GM12878 (cell line): ENCODE data around the gene EVA1A. TPM values are rescaled to one million over a fixed set of nuclear protein-coding genes. Genes with fewer than 3 reads are reported as not detected.

Experiments used
- ATAC-seq: fragments of 200-7000 bp; cut with Tn5 transposase; 3 replicates; pipeline ENCODE4 v1.9.1; 2020; ENCODE audit warnings: mild to moderate bottlenecking, moderate library complexity
- BruUV-seq: library from RNA; stranded (reverse); fragments of 400-500 nt; replicated peaks from 2 replicates; lab custom pipeline; 2021; lab: Mats Ljungman, UMichigan
- CTCF ChIA-PET: fragments of 300-600 bp; sonication (Branson Sonifier 250); formaldehyde crosslinking; extraction: SDS; loops from one replicate; lab custom pipeline; 2021; ENCODE audit warnings: inconsistent platforms; lab: Yijun Ruan, JAX
- POLR2A ChIA-PET: fragments of 350-600 bp; formaldehyde crosslinking; extraction: SDS; loops from one replicate; lab custom pipeline; 2021; ENCODE audit warnings: inconsistent platforms; lab: Charles Lee
- RAD21 ChIA-PET: fragments of 300-600 bp; sonication (Branson Sonifier 250); formaldehyde crosslinking; loops from one replicate; lab custom pipeline; 2023; ENCODE audit warnings: antibody characterized with exemption; ENCODE audit not compliant: unreplicated experiment; lab: Charles Lee
- SMC1A ChIA-PET: fragments of 300-600 bp; sonication (Branson Sonifier 250); formaldehyde crosslinking; loops from one replicate; lab custom pipeline; 2023; ENCODE audit not compliant: unreplicated experiment, uncharacterized antibody; lab: Charles Lee
- DNase-seq: peaks from one replicate; pipeline ENCODE4 v3.0.0-alpha.2; 2011; ENCODE audit warnings: low read depth, low spot score
- FAIRE-seq: peaks from 3 replicates; lab custom pipeline; 2011; peaks lifted over from hg19 to GRCh38; lab: Jason Lieb, UNC
- H2AFZ ChIP-seq: 2 replicates; pipeline ENCODE4 v1.6.0; 2011; ENCODE audit warnings: low read depth, low read length, control low read depth; ENCODE audit not compliant: control insufficient read depth
- H3K27ac ChIP-seq: 2 replicates; pipeline ENCODE4 v1.5.1; 2011; ENCODE audit warnings: control low read depth; ENCODE audit not compliant: control insufficient read depth, insufficient read depth
- H3K27me3 ChIP-seq, 2 experiments: replicated peaks in 1 of 2; 2 replicates each; pipeline versions ENCODE4 v1.6.0 to v1.6.1; 2011; ENCODE audit warnings: low read length in 1 of 2; ENCODE audit not compliant: control insufficient read depth in 2 of 2, insufficient read depth in 2 of 2
- H3K36me3 ChIP-seq, 2 experiments: 2 replicates each; pipeline ENCODE4 v1.5.1; 2011; ENCODE audit warnings: low read length in 1 of 2; ENCODE audit not compliant: control insufficient read depth in 2 of 2, insufficient read depth in 2 of 2
- H3K4me1 ChIP-seq: 2 replicates; pipeline ENCODE4 v1.6.1; 2011; ENCODE audit warnings: mild to moderate bottlenecking, low read length, moderate library complexity, mixed read lengths; ENCODE audit not compliant: control insufficient read depth, insufficient read depth
- H3K4me2 ChIP-seq: 2 replicates; pipeline ENCODE4 v1.6.0; 2011; ENCODE audit warnings: control low read depth; ENCODE audit not compliant: control insufficient read depth, insufficient read depth
- H3K4me3 ChIP-seq: fragments of 200-600 bp; sonication (generic); 2 replicates; pipeline ENCODE4 v1.5.1; 2016
- H3K79me2 ChIP-seq: 2 replicates; pipeline ENCODE4 v1.6.0; 2011; ENCODE audit warnings: low read length; ENCODE audit not compliant: control insufficient read depth, insufficient read depth
- H3K9ac ChIP-seq: 2 replicates; pipeline ENCODE4 v1.8.0; 2011; ENCODE audit warnings: low read length, control low read depth, mixed read lengths; ENCODE audit not compliant: control insufficient read depth, insufficient read depth
- H3K9me3 ChIP-seq: replicated peaks from 3 replicates; pipeline ENCODE4 v1.5.1; 2011; ENCODE audit warnings: mild to moderate bottlenecking, low read length; ENCODE audit not compliant: control insufficient read depth, insufficient read depth
- H4K20me1 ChIP-seq: 2 replicates; pipeline ENCODE4 v1.6.0; 2011; ENCODE audit not compliant: control insufficient read depth, insufficient read depth
- BCL3 ChIP-seq: IDR thresholded peaks from 2 replicates; pipeline ENCODE4 v1.6.1; 2011; ENCODE audit warnings: borderline replicate concordance, low read depth, mild to moderate bottlenecking, moderate library complexity, low read length; ENCODE audit not compliant: insufficient read depth, poor library complexity, severe bottlenecking
- E2F8 ChIP-seq: fragments of 450-650 bp; IDR thresholded peaks from 2 replicates; pipeline ENCODE4 v1.6.1; 2018; ENCODE audit warnings: mild to moderate bottlenecking, low read depth, moderate library complexity; ENCODE audit not compliant: partially characterized antibody
- EP300 ChIP-seq, 2 experiments: fragments of 150-350 bp in 1 of 2; IDR thresholded peaks; 2 replicates each; pipeline ENCODE4 v1.6.1; 2011 to 2012; ENCODE audit warnings: low read depth in 2 of 2, low read length in 2 of 2, borderline replicate concordance in 1 of 2, improper control_type of control experiment in 1 of 2, inconsistent platforms in 1 of 2; ENCODE audit not compliant: control insufficient read depth in 1 of 2
- EZH2 ChIP-seq: IDR thresholded peaks from 2 replicates; pipeline ENCODE4 v1.6.1; 2012; ENCODE audit warnings: low read depth, mild to moderate bottlenecking, control low read depth, inconsistent platforms, low read length, borderline replicate concordance; ENCODE audit not compliant: control insufficient read depth
- FOXK2 ChIP-seq: fragments of 450-650 bp; IDR thresholded peaks from 2 replicates; pipeline ENCODE4 v1.6.1; 2017; ENCODE audit warnings: mild to moderate bottlenecking, moderate library complexity
- HDAC2 ChIP-seq: fragments of 200-600 bp; sonication (generic); IDR thresholded peaks from 2 replicates; pipeline ENCODE4 v1.6.1; 2017
- NFYA ChIP-seq: IDR thresholded peaks from 2 replicates; pipeline ENCODE4 v1.6.1; 2011; ENCODE audit warnings: low read depth, mild to moderate bottlenecking, low read length, improper control_type of control experiment, borderline replicate concordance
- PML ChIP-seq: IDR thresholded peaks from 2 replicates; pipeline ENCODE4 v1.6.1; 2012; ENCODE audit warnings: low read length, inconsistent platforms
- POLR2AphosphoS2 ChIP-seq: IDR thresholded peaks from 2 replicates; pipeline ENCODE4 v1.6.1; 2011; ENCODE audit warnings: low read depth, mild to moderate bottlenecking, low read length, improper control_type of control experiment, moderate library complexity
- SKIL ChIP-seq: fragments of 450-650 bp; IDR thresholded peaks from 2 replicates; pipeline ENCODE4 v1.6.1; 2017; ENCODE audit warnings: mild to moderate bottlenecking, low read depth, inconsistent platforms; ENCODE audit not compliant: poor library complexity, severe bottlenecking
- TAF1 ChIP-seq: IDR thresholded peaks from 2 replicates; pipeline ENCODE4 v1.6.1; 2011; ENCODE audit warnings: mild to moderate bottlenecking, low read depth, low read length, borderline replicate concordance
- ZBED1 ChIP-seq: IDR thresholded peaks from 2 replicates; pipeline ENCODE4 v1.6.1; 2016; ENCODE audit warnings: borderline replicate concordance
- ZNF207 ChIP-seq: fragments of 450-650 bp; IDR thresholded peaks from 2 replicates; pipeline ENCODE4 v1.6.1; 2014; ENCODE audit warnings: antibody characterized with exemption, mild to moderate bottlenecking, borderline replicate concordance
- WGBS: methylation state at CpG from one replicate; pipeline ENCODE4 v1.1.6; 2016; ENCODE audit warnings: low lambda C conversion rate; ENCODE audit not compliant: insufficient replicate concordance, insufficient coverage; ENCODE audit errors: missing lambda C conversion rate; 5-methylcytosine and 5-hydroxymethylcytosine counted together
- in situ Hi-C: fragments of 300-500 bp; cut with MboI; formaldehyde crosslinking; loops from 9 replicates; pipeline ENCODE4 v1.14.3; 2018; ENCODE audit warnings: mixed read lengths
- intact Hi-C: fragments of 100-400 bp; cut with micrococcal nuclease; formaldehyde crosslinking; loops from one replicate; pipeline ENCODE4 v1.14.2; 2022; ENCODE audit not compliant: unreplicated experiment
- polyA plus RNA-seq, 11 experiments: library from polyadenylated mRNA; depleted of rRNA in 4 of 11; unstranded in 6 of 11; stranded (reverse) in 5 of 11; fragments of >200 nt; fragmentation: Nextera tagmentation in 4 of 11; fragmentation: Illumina TruSeq in 1 of 11; extraction: Ambion mirVana in 4 of 11; extraction: Trizol in 1 of 11; gene quantifications; 1 replicate in 1 of 11; 2 replicates in 10 of 11; pipeline versions ENCODE4 v1.2.1 to v1.2.3, GENCODE V29; 2011 to 2016; ENCODE audit warnings: inconsistent platforms in 2 of 11, missing spikeins in 2 of 11, low read depth in 1 of 11
- total RNA-seq, 4 experiments: library from RNA; depleted of rRNA in 3 of 4; stranded (reverse); fragments of >200 nt in 3 of 4; fragmentation: Illumina TruSeq in 1 of 4; extraction: Trizol in 1 of 4; gene quantifications; 2 replicates each; pipeline versions ENCODE4 v1.2.1 to v1.2.3, GENCODE V29; 2013 to 2021

Gene EVA1A
- total and polyA plus RNA-seq, 10 of the 15 experiments (the other 5 are each of a cell fraction or from before 2014, with no cell fraction given) = 0.13 to 1.0 (median 0.34) TPM; not detected in 5

GRCh38 chr2:75557474-75558133 lies 3.1 kb downstream of the EVA1A start:
- in situ Hi-C loops = no loop called here
- ATAC-seq (no peak), FAIRE-seq (no peak), DNase-seq (no peak)
- CTCF ChIA-PET = no interaction called here
- H3K9ac ChIP-seq = no peak overlapping the region
- POLR2A ChIA-PET = no interaction called here
- H3K36me3 ChIP-seq = no peaks in the 10 kb centered on the region
- H4K20me1 ChIP-seq = no peaks in the 10 kb centered on the region
- no peaks in the 10 kb centered on the region for H3K9me3 ChIP-seq
- intact Hi-C loops = no loop called here
- SMC1A ChIA-PET = no interaction called here
- WGBS = 54% methylated on average over 4 of the region's 4 CpGs
- RAD21 ChIA-PET = no interaction called here
- no peaks in the 10 kb centered on the region for H3K79me2 ChIP-seq
- H3K27me3 ChIP-seq = peaks cover 5 to 7% of the 10 kb centered on the region in 2 experiments
- H3K27ac ChIP-seq = no peak overlapping the region
- no peaks in the 10 kb centered on the region for H3K4me1 ChIP-seq
- no peak overlapping the region for H3K4me2 ChIP-seq
- H3K4me3 ChIP-seq = no peak overlapping the region
- no peak overlapping the region for H2AFZ ChIP-seq
- BruUV-seq = no TSS peak
- TF ChIP-seq ZNF207 = no peak
- no peak for TF ChIP-seq TAF1
- no peak for TF ChIP-seq BCL3
- no peak for TF ChIP-seq E2F8
- no peak for TF ChIP-seq SKIL
- TF ChIP-seq POLR2AphosphoS2 = no peak
- no peak for TF ChIP-seq NFYA
- no peak for TF ChIP-seq EP300 (IDR thresholded peaks at IDR 0.05; ENCODE audit: borderline replicate concordance in 1 of 2, control insufficient read depth in 1 of 2, low read depth in 2 of 2, low read length in 2 of 2)
- no peak for TF ChIP-seq EZH2
- no peak for TF ChIP-seq HDAC2
- no peak for TF ChIP-seq ZBED1
- TF ChIP-seq PML = no peak
- no peak for TF ChIP-seq FOXK2
